Breast epithelium (tissue), 4 donors: ENCODE data around the gene CNNM3. TPM values are rescaled to one million over a fixed set of nuclear protein-coding genes. Genes with fewer than 3 reads are reported as not detected.

Experiments
- DNase-seq, 2 donors: peaks; one replicate each; pipeline ENCODE4 v3.0.0-alpha.2; 2019; ENCODE audit warnings: low spot score in 2 of 2
- H3K27ac ChIP-seq, 2 donors: fragments of 200-600 bp; sonication (generic) in 1 of 2; one replicate each; pipeline ENCODE4 v1.5.1; 2016 to 2019; ENCODE audit warnings: mild to moderate bottlenecking in 1 of 2
- H3K27me3 ChIP-seq, 2 donors: fragments of 200-600 bp; sonication (generic) in 1 of 2; one replicate each; pipeline versions ENCODE4 v1.5.1 to v1.6.0; 2017 to 2019; ENCODE audit warnings: control low read depth in 1 of 2, mild to moderate bottlenecking in 1 of 2
- H3K36me3 ChIP-seq: fragments of 200-600 bp; one replicate; pipeline ENCODE4 v1.5.1; 2019
- H3K4me1 ChIP-seq, 2 donors: fragments of 200-600 bp; sonication (generic); one replicate each; pipeline ENCODE4 v1.5.1; 2016 to 2019; ENCODE audit warnings: control low read depth in 1 of 2
- H3K4me3 ChIP-seq, 3 donors: fragments of 200-600 bp; sonication (generic); 1 replicate in 2 of 3; 2 replicates in 1 of 3; pipeline ENCODE4 v1.5.1; 2016 to 2019; ENCODE audit warnings: mild to moderate bottlenecking in 3 of 3, moderate library complexity in 2 of 3
- H3K9me3 ChIP-seq, 2 donors: fragments of 200-600 bp; sonication (generic) in 1 of 2; one replicate each; pipeline ENCODE4 v1.5.1; 2016 to 2019; ENCODE audit warnings: control low read depth in 1 of 2
- CTCF ChIP-seq, 3 donors: fragments of 450-650 bp; IDR thresholded peaks; one replicate each; pipeline ENCODE4 v1.5.1; 2016 to 2017; ENCODE audit warnings: antibody characterized with exemption in 3 of 3, mild to moderate bottlenecking in 3 of 3, moderate library complexity in 3 of 3
- POLR2A ChIP-seq: fragments of 450-650 bp; IDR thresholded peaks from one replicate; pipeline ENCODE4 v1.6.1; 2016; ENCODE audit warnings: antibody characterized with exemption, mild to moderate bottlenecking, moderate library complexity
- POLR2AphosphoS5 ChIP-seq, 3 donors: sonication (generic); formaldehyde crosslinking; IDR thresholded peaks; one replicate each; pipeline ENCODE4 v1.6.1; 2017; ENCODE audit warnings: antibody characterized with exemption in 3 of 3
- intact Hi-C: fragments of 100-400 bp; cut with DNase I; formaldehyde crosslinking; loops from one replicate; pipeline ENCODE4 v1.15.1; 2023; ENCODE audit warnings: low total_unique reads
- total RNA-seq, 3 donors: library from RNA; depleted of rRNA; stranded (reverse); fragments of >200 nt; gene quantifications; one replicate each; pipeline ENCODE4 v1.1.0, GENCODE V29; 2016

Gene CNNM3
- total RNA-seq, 3 donors from 2014 or later = 7.5 to 13.8 (median 11.8) TPM

- Histone ChIP-seq H3K36me3 (no peaks in the 10 kb centered on the region), H3K4me3 (no peak overlapping the region), H3K9me3 (no peaks in the 10 kb centered on the region), H3K27ac (no peak overlapping the region), H3K4me1 (peaks cover 0 to 4% of the 10 kb centered on the region in 2 donors), H3K27me3 (no peaks in the 10 kb centered on the region)
- intact Hi-C loops = no loop called here
- no peak for TF ChIP-seq POLR2AphosphoS5 (IDR thresholded peaks at IDR 0.05)
- no peak for TF ChIP-seq CTCF (IDR thresholded peaks at IDR 0.05)
- TF ChIP-seq POLR2A = no peak
- no peak for DNase-seq
Measured at GRCh38 chr2:96879545-96880040, 63.5 kb downstream of the CNNM3 start.

GRCh38 chr2:96880891-96881273, 64.8 kb downstream of the CNNM3 start:
- Histone ChIP-seq H3K27me3 (no peaks in the 10 kb centered on the region), H3K36me3 (no peaks in the 10 kb centered on the region), H3K4me3 (no peak overlapping the region), H3K4me1 (no peaks in the 10 kb centered on the region), H3K9me3 (no peaks in the 10 kb centered on the region), H3K27ac (no peak overlapping the region)
- TF ChIP-seq POLR2A = no peak
- TF ChIP-seq POLR2AphosphoS5 (IDR thresholded peaks at IDR 0.05) = no peak
- TF ChIP-seq CTCF (IDR thresholded peaks at IDR 0.05) = no peak
- intact Hi-C loops = no loop called here
- no peak for DNase-seq

- H3K36me3 ChIP-seq = no peaks in the 10 kb centered on the region
- H3K4me3 ChIP-seq = no peak overlapping the region
- H3K4me1 ChIP-seq = peaks cover 0 to 4% of the 10 kb centered on the region in 2 donors
- H3K27ac ChIP-seq = peak overlapping the region; percentile 7 to 48
- no peak for TF ChIP-seq POLR2AphosphoS5 (IDR thresholded peaks at IDR 0.05)
- intact Hi-C loops = no loop called here
- no peaks in the 10 kb centered on the region for H3K27me3 ChIP-seq
- no peak for DNase-seq
- H3K9me3 ChIP-seq = no peaks in the 10 kb centered on the region
Measured at GRCh38 chr2:96881349-96882195, 65.5 kb downstream of the CNNM3 start.

GRCh38 chr2:96882230-96882629, 66.2 kb downstream of the CNNM3 start:
- Histone ChIP-seq H3K27ac (peak overlapping the region; percentile 7 to 48), H3K4me1 (peaks cover 0 to 5% of the 10 kb centered on the region in 2 donors), H3K4me3 (no peak overlapping the region), H3K27me3 (no peaks in the 10 kb centered on the region), H3K36me3 (no peaks in the 10 kb centered on the region), H3K9me3 (no peaks in the 10 kb centered on the region)
- DNase-seq = no peak
- intact Hi-C loops = no loop called here
- no peak for TF ChIP-seq POLR2AphosphoS5 (IDR thresholded peaks at IDR 0.05)
- TF ChIP-seq POLR2A = no peak
- TF ChIP-seq CTCF (IDR thresholded peaks at IDR 0.05) = no peak

- Histone ChIP-seq H3K27ac (no peak overlapping the region), H3K9me3 (no peaks in the 10 kb centered on the region), H3K36me3 (no peaks in the 10 kb centered on the region), H3K4me1 (peaks cover under 1 to 12% of the 10 kb centered on the region in 2 donors), H3K27me3 (no peaks in the 10 kb centered on the region), H3K4me3 (no peak overlapping the region)
- intact Hi-C loops = no loop called here
- no peak for DNase-seq
- TF ChIP-seq CTCF (IDR thresholded peaks at IDR 0.05) (no peak), POLR2A (no peak), POLR2AphosphoS5 (IDR thresholded peaks at IDR 0.05) (no peak)
Measured at GRCh38 chr2:96882906-96883305, 66.8 kb downstream of the CNNM3 start.
